DMS 273 (cell line): Measurements from ENCODE around the gene TMEM214.
A peak's percentile ranks its signal among the peaks of the same experiment; 100 is the strongest.

Experiments
- DNase-seq: peaks from one replicate; lab custom pipeline; 2025; ENCODE audit not compliant: unreplicated experiment; lab: John Stamatoyannopoulos, UW

The TMEM214 gene

DNA sequence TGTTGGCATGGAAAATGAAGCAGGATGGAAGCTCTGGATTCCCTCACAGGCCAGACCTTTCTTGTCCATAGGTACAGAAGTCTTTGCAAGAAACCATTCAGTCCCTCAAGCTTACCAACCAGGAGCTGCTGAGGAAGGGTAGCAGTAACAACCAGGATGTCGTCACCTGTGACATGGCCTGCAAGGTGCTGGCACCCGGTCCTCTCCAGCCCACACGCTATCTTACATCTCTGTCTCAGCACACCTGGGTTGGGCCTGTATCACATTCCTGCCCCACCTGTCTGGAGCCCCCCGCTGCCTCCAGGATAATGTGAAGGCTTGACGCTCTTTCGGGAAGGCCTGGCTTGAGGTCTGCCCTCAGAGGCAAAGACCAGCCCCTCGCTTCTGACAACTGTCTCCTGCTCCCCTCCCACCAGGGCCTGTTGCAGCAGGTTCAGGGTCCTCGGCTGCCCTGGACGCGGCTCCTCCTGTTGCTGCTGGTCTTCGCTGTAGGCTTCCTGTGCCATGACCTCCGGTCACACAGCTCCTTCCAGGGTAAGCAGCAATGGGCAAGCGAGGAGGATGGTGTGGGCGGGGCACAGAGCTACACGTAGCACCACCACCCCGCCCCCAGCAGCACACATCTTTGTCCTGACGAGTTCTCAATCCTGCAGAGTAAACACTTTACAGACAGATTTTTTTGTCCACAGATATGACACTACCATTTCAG, 6.0 kb downstream of the TMEM214 start:
- no peak for DNase-seq

DNA sequence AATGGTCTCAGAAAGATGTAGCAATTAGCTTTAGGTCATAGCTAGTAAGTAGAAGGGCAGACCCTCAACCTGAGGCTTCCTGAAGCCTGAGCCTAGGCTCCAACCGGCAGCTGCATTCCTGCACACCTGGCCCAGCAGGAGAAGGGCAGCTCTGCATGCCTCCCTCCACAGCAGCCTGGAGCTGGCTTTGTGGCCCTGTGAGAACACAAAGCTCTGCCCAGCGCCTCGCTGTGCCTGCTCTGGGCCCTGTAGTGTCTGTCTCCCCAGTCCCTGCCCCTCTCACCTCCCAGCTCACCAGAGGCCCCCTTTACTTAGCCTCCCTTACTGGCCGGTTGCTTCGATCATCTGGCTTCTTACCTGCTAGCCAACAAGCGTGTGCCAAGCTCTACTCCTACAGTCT, 6.7 kb downstream of the TMEM214 start:
- no peak for DNase-seq

- no peak for DNase-seq
These were observed 7.1 kb downstream of the TMEM214 start for GRCh38 chr2:27039871-27040270.

- no peak for DNase-seq
These were observed 7.5 kb downstream of the TMEM214 start for GRCh38 chr2:27040282-27040681.

- DNase-seq: no peak
These were observed 9.0 kb downstream of the TMEM214 start for GRCh38 chr2:27041752-27042151.

DNA sequence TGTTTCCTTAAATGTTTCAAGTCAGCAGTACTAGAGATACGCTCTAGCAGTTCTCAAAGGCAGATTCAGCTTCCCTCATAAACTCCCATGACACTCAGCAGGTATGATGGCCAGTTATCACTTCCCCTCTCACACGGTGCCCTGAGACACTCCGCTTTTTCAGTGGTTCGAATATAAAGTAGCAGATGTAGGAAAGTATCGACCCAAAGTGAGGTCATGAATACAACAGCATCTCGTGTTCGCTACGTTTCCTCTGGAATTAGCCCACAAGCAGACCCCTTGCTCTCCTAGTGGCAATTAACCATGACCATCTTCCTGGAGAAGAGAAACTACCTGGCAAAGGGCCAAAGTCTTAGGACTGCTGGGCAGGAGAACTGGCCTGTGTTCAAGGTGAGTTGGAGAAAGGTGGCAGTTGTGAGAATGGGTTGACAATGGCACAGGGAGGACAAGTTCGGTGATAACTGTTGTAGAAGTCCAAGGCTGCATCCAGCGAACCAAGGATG, 9.4 kb downstream of the TMEM214 start:
- peak; percentile 15 for DNase-seq

DNA sequence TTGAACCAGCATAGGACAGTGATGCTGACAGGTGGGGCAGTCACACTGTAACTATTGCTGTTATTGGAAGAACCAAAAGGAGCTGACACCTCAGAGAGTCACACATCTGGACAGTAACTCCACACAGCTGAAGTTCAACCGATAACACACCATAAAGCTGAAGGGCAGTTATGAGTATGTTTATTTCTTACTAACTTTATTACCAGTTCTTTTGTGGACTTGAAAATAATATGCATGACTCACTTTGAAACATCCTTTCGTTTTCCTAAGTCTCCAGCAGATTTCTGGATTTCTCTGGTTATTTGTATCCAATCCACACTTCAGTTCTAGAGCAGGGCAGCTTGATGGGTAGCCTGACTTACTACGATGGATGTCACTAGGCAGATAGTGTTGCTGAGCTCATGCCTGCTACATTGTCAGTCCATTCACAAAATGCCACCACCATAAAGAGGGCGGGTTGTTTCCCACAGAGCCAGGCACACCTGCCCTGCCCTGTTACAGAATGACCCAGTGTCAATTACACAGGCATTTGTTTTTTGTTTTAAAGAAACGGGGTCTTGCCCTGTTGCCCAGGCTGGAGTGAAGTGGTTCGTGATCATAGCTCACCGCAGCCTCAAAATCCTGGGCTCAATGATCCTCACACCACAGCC, 10.3 kb downstream of the TMEM214 start:
- DNase-seq: no peak

GRCh38 chr2:27049422-27050280, 16.9 kb downstream of the TMEM214 start:
- DNase-seq: peak; percentile 87

DNA sequence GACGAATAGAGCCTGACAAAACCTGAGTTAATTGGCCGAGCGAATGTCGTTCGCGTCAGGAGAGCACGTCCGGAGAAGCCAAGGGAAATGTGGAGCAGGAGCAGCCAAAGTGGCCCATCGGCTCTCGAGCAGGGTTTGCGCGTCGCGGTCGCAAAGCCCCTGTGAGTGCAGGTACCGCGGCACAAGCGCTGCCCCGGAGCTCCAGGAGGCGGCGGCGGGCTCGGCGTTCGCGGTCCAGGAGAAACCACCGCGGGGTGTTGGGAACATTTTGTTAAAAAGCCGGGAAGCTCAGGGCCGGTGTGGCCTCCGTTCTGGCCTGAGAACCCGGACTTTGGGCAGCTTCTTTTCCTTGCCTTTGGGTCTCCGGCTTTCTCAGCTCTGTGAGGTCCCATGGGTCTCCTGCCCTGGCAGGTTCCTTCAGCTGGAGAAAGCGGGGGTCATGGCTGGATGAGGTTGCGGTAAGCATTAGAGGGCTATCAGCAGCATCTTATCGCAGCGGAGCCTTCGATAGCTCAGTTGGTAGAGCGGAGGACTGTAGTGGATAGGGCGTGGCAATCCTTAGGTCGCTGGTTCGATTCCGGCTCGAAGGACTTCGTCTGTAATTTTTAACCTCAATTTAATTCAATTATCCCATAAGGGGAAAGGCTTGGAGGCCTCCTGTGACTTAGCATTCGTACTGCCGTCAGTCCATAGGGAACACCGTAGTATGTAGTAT, 17.7 kb downstream of the TMEM214 start:
- peak; percentile 96 for DNase-seq

GRCh38 chr2:27050996-27051901, 18.5 kb downstream of the TMEM214 start, which contains the start of gene AGBL5:
Gene AGBL5, plus strand, starts transcription at chr2:27051668. Its CDS starts 1,291 bp downstream, at chr2:27052959.
- DNase-seq: peak; percentile 95

GRCh38 chr2:27051902-27052645, 19.3 kb downstream of the TMEM214 start:
- peak; percentile 37 for DNase-seq

GRCh38 chr2:27053321-27053720, 20.6 kb downstream of the TMEM214 start:
- no peak for DNase-seq

GRCh38 chr2:27053776-27054175, 21.0 kb downstream of the TMEM214 start:
- DNase-seq: no peak

GRCh38 chr2:27054721-27055120, 22.0 kb downstream of the TMEM214 start:
- DNase-seq: no peak

DNA sequence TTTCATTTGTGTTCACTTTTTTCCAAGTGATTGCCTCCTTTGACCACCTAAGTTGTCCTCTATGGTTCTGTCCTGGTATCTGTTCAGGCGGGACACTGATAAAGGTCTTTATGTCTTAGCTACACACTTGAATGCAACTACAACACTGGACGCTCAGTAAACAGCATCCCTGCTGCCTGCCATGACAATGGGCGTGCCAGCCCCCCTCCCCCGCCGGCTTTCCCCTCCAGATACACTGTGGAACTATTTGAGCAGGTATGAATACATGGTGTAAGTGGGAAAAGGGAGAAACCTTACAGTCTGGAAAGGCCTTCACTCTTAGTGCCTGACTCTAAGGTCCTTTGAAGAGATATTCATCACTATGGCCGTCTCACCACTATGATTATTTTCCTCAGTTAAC, 24.4 kb downstream of the TMEM214 start:
- DNase-seq: no peak

DNA sequence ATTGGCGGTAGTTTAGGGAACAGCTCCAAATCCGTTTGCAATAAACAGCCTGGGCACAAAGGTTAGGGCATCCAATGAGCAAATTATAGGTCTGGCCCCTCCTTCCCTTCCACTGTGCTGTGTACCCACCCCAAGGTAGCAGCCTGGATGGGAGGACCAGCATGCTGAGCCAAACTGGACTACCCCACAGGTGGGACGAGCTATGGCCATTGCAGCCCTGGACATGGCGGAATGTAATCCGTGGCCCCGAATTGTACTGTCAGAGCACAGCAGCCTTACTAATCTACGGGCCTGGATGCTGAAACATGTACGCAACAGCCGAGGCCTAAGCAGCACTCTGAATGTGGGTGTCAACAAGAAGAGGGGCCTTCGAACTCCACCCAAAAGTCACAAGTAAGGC, 25.4 kb downstream of the TMEM214 start:
- no peak for DNase-seq

GRCh38 chr2:27059141-27059820, 26.5 kb downstream of the TMEM214 start:
- DNase-seq: no peak

DNA sequence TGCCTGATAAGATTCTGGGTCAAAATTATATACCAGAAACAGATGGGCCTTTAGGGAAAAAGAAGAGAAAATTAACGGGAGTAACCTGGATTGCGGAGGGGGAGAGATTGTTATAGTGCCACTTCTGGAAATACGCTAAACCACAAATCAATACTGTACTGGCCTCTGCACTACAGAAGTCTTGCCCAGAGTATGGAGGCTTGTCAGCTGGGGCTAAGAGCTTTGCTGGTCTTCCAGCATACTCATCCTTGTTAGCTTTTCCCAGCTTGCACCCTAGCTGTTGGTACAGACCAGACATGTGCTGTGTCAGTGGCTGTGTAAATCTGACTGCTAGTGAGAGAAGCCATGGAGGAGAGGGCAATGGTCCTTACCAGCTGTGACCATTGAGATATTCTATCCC, 27.6 kb downstream of the TMEM214 start:
- no peak for DNase-seq

DNA sequence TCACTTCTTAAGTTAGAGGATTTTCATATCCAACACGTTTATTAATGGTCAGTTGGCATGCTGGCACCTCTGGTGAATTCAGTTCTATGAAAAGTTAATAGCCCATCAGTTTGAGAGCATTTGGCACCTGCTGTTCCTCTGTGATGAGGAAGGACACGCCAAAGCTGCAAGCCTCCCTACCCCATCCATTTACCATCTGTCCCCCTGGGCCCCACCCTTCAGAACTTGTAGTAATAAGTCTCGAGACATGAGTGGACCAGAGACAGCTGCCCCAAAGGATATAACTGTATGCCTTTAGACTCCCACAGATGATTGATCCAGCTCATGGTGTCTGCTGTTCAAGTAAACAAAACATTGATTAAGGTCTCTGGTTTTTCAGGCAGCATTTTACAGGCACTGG, 32.4 kb downstream of the TMEM214 start:
- DNase-seq: peak; percentile 51
